ENCODE results near the gene PIGQ. TPM values are rescaled to one million over a fixed set of nuclear protein-coding genes. Genes with fewer than 3 reads are reported as not detected.

Gene PIGQ
- total RNA-seq, 1 donor from 2014 or later: 86.7 TPM

GRCh38 chr16:574021-574760 lies 4.4 kb downstream of the PIGQ start:
- no peak overlapping the region for H3K27ac Mint-ChIP-seq
- DNase-seq (ENCODE audit: low spot score in 2 of 2, unreplicated experiment in 2 of 2): no peak
- no peaks in the 10 kb centered on the region for H3K9me3 Mint-ChIP-seq
- H3K4me3 Mint-ChIP-seq: no peak overlapping the region
- peaks cover 17% of the 10 kb centered on the region for H3K4me1 Mint-ChIP-seq
- peaks cover 4% of the 10 kb centered on the region for H3K36me3 Mint-ChIP-seq
- TF ChIP-seq CTCF (IDR thresholded peaks at IDR 0.05; ENCODE audit: unreplicated experiment): no peak
- H3K27me3 Mint-ChIP-seq (ENCODE audit: low read depth): no peaks in the 10 kb centered on the region

- Mint-ChIP-seq H3K9me3 (no peaks in the 10 kb centered on the region), H3K4me1 (peaks cover 14% of the 10 kb centered on the region), H3K27ac (no peak overlapping the region), H3K36me3 (peaks cover 4% of the 10 kb centered on the region), H3K27me3 (ENCODE audit: low read depth) (no peaks in the 10 kb centered on the region), H3K4me3 (no peak overlapping the region)
- DNase-seq (ENCODE audit: low spot score in 2 of 2, unreplicated experiment in 2 of 2): no peak
- TF ChIP-seq CTCF (IDR thresholded peaks at IDR 0.05; ENCODE audit: unreplicated experiment): no peak
Measured at GRCh38 chr16:575354-576196, 5.8 kb downstream of the PIGQ start.

- Mint-ChIP-seq H3K27ac (no peak overlapping the region), H3K36me3 (peaks cover 4% of the 10 kb centered on the region), H3K9me3 (no peaks in the 10 kb centered on the region), H3K4me1 (peaks cover 7% of the 10 kb centered on the region), H3K27me3 (ENCODE audit: low read depth) (no peaks in the 10 kb centered on the region), H3K4me3 (no peak overlapping the region)
- TF ChIP-seq CTCF (IDR thresholded peaks at IDR 0.05; ENCODE audit: unreplicated experiment): no peak
- DNase-seq (ENCODE audit: low spot score in 2 of 2, unreplicated experiment in 2 of 2): no peak
Measured at GRCh38 chr16:576197-576822, 6.5 kb downstream of the PIGQ start.

- no peak for DNase-seq (ENCODE audit: low spot score in 2 of 2, unreplicated experiment in 2 of 2)
- peaks cover 4% of the 10 kb centered on the region for H3K36me3 Mint-ChIP-seq
- H3K4me3 Mint-ChIP-seq: no peak overlapping the region
- no peaks in the 10 kb centered on the region for H3K27me3 Mint-ChIP-seq (ENCODE audit: low read depth)
- H3K27ac Mint-ChIP-seq: no peak overlapping the region
- peaks cover 2% of the 10 kb centered on the region for H3K4me1 Mint-ChIP-seq
- no peaks in the 10 kb centered on the region for H3K9me3 Mint-ChIP-seq
- TF ChIP-seq CTCF (IDR thresholded peaks at IDR 0.05; ENCODE audit: unreplicated experiment): no peak
Measured at GRCh38 chr16:576823-577201, 7.0 kb downstream of the PIGQ start.

GRCh38 chr16:577796-578195 lies 8.0 kb downstream of the PIGQ start:
- H3K27me3 Mint-ChIP-seq (ENCODE audit: low read depth): no peaks in the 10 kb centered on the region
- DNase-seq (ENCODE audit: low spot score in 2 of 2, unreplicated experiment in 2 of 2): no peak
- no peaks in the 10 kb centered on the region for H3K4me1 Mint-ChIP-seq
- H3K4me3 Mint-ChIP-seq: no peak overlapping the region
- TF ChIP-seq CTCF (IDR thresholded peaks at IDR 0.05; ENCODE audit: unreplicated experiment): no peak
- peaks cover 4% of the 10 kb centered on the region for H3K36me3 Mint-ChIP-seq
- no peak overlapping the region for H3K27ac Mint-ChIP-seq
- no peaks in the 10 kb centered on the region for H3K9me3 Mint-ChIP-seq

Measured in mesothelial cell of epicardium (in vitro differentiated cells).